Measurements from ENCODE around the gene MAPKAP1. TPM values are rescaled to one million over a fixed set of nuclear protein-coding genes. Genes with fewer than 3 reads are reported as not detected.

The MAPKAP1 gene
- total RNA-seq, 1 donor from 2014 or later, result 66.8 TPM

DNA sequence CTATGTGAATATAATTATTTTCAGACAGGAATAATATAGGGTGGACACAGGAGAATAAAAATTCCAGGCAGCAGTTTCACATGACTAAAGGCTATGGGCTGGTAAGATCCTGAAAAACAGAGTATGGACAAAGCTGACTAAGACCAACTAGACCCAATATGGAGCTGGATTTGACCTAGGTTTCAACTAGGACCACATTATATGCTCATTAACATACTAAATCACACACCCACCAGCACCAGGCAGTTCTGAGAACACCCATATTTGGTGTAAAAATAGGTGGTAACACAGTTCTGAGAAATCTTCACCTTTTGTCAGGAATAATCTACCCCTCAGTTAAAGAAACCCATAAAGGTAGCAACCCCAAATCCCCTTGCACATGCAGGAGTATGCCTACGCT lies 64.7 kb downstream of the MAPKAP1 start:
- no peak for DNase-seq

DNA sequence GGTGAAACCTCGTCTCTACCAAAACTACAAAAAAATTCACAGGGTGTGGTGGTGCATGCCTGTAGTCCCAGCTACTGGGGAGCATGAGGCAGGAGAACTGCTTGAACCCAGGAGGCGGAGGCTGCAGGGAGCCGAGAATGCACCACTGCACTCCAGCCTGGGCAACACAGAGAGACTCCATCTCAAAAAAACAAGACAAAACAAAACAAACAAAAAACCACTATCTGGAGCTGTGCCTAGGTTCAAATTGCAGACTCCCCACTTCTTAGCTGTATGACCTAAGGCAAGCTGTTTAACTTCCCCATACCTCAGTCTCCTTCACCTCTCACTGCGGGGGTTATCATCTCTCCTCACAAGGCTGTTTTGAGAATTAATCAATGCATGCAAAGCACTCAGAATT lies 68.0 kb downstream of the MAPKAP1 start:
- no peak for DNase-seq

DNA sequence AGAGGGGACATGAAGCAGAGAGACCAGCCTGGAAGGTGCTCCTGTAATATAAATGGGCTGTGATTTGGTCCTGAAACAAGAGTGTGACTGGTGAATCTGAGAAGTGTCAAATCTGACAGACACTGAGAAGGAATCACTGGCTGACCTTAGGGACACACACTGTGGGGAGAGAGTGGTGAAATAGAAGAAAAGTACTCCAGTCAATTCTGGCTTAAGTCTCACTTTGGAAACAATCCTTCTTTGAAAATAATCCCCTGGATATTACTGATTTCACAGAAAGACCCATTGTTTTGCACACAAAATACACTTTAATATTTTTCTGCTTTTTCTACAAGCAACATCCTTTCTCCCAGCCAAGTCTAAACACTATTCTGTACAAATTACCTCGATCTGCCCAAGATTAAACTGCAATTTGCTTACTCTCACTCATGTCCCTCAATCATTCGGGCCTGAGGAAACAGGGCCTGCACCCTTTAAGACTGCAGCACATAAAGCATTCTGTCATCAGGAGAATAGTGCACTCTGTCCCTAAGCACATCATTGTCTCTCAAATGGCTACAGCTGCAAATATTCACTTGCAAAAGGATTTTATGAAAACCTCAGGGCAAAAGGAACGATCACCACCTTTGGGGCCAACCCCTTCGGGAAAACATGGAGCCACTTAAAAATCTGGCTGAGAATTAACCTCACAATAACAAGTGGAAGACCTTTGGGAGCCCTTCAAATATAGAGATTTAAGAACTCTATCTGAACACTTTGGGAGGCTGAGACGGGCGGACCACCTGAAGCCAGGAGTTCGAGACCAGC lies 68.6 kb downstream of the MAPKAP1 start:
- DNase-seq, result no peak

DNA sequence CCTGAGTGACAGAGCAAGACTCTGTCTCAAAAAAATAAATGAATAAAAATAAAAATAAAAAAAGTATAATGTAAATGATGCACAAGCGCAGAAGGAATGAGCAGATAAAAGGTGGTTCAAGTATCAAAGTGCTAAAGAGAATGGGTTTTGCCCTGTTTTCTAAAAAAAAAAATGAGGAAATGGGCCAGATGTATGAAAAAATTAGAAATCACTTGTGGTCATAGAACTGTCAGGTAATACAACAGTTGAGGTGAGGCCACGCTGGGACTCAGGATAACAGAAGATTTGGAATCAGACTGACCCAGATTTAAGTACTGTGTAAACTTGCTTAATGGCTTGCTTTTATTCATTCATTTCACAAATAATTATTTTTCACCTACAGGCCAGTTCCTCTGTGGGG lies 69.8 kb downstream of the MAPKAP1 start:
- no peak for DNase-seq

DNA sequence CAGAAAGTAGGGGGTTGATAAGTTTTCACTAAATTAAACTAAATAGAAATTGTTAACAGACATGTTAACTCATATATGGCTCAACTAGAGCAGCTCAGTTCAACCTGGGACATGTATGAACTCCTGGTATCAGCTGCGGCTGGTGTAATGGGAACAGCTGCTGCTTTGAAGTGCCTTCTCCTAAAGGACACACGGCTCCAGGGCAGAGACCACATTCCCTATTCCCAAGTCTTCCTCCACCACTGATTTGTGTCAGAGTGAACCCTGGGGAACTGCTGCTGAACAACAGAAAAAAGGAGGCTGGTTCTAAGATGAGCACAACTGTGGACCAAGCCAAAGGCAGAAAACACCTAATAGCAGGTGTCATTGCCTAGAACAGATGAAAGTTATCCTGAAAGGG lies 71.1 kb downstream of the MAPKAP1 start:
- peak; percentile 43 for DNase-seq

DNA sequence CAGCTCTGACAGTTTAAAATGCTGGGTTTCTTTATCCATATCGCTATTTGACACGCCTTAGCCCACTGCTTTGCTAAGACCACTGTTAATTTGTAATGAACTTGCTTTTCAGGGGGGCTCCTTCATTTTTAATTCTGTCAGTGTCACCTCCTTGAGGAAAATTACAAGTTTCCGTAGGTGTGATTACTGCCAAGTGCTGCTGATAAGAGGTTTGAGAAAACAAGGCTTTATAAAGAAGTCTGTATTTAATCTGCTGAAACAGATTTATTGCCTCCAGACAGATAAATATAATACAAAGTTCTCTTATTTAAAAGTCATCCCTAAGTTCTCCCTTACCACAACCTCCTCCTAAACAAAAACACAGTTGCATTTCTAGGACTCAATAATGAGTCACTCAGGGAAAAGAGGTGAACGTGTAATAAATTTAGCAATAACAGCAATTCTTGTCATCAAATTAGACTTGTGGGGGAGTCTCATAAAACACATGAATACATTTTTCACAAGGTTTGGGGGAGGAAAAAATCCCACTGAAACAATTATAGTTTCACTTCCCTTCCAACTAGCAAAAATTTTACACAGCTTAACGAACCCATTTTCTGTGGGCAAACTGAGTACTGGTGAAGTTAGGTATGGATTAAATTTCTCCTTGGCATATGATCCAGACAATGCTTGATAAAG lies 72.8 kb downstream of the MAPKAP1 start:
- DNase-seq, result no peak

DNA sequence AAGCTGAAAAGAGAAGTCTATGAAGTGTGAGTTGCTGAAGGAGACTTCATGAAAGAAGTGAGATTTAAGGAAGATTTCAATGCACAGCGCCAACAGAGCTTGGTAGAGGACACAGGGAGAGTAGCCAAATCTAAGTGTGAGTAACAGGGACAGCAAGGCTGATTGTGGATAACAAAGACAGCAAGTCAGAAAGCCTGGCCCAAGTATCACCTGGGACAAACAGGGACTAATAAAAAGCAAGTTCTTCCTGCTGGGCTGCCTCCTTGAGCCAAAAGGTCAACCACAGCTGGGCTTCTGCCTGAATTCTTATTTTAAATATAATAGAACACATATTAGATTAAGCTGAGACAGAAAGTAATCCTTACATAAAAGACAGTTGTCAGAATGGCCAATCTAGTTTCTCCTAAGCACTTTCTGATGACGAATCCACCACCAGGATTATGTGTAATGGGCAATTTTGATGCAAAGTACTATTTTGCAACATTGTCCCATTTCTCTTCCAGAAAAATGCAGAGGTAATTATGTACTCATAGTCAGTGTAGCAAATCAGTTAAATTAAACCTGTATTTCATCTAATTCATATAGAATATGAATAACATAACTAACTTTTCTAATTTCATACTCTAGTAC lies 73.8 kb downstream of the MAPKAP1 start:
- no peak for DNase-seq

DNA sequence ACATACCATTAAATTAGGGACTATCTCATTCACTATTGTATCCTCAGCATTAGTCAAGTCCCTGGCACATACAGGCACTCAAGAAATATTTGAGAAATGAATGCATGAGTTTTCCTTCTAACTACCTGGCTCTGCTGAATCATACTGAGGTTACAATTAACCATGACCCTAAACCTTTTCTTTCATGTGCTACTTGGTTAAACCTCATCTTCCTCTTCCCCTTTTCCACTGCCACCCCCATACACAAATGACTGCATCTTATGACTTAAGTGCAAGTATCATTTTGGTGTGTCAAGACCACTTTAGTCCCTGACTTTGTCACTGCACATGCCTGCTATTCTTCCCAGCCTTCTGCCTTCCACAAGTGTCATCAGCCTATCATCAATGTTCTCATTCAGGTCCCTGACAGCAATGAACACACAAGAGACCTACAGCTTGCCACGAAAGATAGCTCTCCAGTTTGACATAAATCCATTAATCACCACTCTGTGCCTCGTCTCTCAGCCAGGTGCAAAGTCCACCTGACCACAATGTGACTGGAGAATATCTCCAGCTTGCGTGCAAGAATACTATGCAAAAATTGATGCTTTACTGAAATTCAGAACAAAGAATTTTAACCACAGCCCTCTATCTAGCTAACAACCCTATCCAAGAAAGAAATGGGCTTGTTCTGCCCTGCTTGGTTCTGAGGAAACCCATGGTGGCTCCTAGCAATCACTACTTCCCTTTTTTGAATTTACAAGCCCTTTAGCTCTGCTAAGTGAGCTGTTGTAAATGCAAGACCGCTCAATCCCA lies 74.5 kb downstream of the MAPKAP1 start:
- DNase-seq, result no peak

DNA sequence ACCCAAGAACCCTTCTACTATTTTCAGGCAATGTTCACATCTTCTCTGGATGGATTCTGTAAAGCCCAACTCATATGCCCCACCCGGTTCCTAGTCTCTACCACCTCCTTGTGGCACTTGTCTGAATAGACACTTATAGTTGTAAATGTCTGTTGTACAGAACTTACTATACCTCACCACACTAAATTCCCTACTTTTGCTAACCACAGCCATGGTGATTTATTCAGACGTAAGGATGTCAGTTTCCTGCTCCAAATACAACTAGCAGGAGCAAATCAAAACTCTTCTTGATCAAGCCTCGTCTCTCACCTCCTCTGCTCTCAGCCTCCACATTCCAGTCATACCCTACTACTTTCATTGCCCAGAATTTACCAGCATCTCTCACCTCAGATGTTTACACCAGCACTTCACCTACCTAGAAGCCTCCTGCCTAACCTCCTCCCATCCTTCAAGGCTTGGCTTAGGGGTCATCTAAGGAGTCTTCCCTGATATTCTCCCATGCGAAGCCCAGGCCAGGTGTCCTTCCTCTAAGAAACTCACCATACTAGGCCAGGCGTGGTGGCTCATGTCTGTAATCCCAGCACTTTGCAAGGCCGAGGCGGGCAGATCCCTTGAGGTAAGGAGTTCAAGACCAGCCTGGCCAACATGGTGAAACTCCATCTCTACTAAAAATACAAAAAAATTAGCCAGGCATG lies 75.5 kb downstream of the MAPKAP1 start:
- DNase-seq, result peak; percentile 65

DNA sequence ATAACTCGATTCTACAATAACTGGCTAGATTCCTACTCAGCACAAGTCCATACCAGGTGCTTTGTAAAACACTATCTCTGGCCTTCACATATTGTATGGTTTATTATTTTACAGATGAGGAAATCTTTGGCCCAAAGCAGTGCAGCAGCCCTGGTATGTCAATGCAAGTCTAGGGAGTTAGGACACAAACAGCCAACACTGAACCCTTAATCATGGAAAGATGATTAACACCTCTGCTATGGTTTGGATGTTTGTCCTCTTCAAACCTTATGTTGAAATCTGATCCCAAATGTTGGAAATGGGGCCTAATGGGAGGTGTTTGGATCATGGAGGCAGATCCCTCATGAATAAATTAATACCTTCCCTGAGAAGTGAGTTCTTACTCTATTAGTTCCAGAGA lies 76.6 kb downstream of the MAPKAP1 start:
- DNase-seq, result no peak

DNA sequence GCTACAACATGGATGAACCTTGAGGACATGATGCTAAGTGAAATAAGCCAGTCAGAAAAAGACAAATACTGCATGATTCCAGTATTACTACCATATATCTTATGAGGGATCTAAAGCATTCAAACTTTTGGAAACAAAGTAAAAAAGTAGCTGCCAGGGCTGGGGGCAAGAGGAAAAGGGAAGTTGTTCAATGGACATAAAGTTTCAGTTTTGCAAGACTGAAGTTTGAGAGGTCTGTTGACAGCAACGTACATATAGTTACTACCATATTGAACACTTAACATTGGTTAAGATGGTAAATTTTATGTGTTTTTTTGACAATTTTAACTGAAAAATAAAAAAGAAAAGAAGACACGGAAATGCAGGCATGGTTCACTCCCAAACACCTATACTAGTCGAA lies 77.6 kb downstream of the MAPKAP1 start:
- DNase-seq, result no peak

DNA sequence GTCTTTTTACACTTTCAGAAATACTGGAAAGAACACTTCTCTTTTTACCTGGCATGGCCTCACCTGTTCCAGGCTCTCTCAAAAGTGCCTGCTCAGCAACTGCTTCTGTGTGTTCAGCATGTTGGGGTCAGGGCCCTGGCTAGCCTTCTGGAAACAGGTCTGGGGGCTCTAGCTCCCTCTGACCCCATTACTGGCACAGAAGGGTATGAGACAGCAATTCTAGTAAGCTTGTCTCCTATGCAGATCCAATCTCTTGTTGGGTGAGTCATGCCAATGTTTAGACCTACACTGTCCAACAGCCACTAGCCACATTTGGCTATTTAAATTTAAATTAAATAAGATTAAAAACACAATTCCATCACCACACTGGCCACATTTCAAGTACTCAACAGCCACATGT lies 80.8 kb downstream of the MAPKAP1 start:
- DNase-seq, result no peak

DNA sequence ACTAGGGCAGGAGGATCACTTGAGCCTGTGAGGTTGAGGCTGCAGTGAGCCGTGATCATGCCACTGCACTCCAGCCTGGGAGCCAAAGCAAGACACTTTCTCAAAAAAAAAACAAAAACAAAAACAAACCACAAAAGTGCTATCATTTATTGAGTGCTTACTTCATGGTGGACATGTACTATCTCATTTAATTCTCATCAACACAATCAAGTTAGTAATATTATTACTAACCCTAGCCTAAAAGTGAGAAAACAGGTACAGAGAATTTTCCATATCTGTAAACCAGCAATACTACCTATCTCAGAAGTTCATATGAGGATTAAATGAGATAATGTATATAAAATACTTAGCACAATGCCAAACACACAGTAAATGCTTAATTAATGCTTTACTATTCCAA lies 85.8 kb downstream of the MAPKAP1 start:
- DNase-seq, result no peak

DNA sequence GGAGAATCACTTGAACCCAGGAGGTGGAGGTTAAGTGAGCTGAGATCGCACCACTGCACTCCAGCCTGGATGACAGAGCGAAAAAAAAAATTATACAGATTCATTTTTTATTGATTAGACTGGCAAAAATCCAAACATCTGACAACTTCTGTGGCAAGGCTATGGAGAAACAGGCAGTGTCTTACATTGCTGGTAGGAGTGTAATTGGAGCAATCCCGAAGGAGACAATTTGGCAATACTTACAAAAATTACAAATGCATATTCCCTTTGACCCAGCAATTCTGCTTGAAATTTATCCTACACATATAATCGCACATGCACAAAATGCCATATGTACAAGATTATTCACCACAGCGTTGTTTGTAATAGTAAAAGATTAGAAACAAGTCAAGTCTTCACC lies 86.8 kb downstream of the MAPKAP1 start:
- no peak for DNase-seq

DNA sequence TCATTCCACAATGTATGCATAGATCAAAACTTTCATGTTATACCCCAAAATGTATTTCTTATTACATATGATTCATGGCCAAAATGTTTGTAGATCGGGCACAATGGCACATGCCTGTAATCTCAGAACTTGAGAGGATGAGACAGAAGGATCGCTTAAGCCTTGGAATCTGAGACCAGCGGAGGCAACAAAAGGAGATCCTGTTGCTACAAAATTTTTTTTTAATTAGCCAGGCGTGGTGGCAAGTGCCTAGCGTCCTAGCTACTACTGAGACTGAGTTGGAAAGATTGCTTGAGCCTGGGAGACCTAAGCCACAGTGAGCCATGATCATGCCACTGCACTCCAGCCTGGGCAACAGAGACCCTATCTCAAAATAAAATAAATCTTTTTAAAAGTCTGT lies 89.9 kb downstream of the MAPKAP1 start:
- no peak for DNase-seq

DNA sequence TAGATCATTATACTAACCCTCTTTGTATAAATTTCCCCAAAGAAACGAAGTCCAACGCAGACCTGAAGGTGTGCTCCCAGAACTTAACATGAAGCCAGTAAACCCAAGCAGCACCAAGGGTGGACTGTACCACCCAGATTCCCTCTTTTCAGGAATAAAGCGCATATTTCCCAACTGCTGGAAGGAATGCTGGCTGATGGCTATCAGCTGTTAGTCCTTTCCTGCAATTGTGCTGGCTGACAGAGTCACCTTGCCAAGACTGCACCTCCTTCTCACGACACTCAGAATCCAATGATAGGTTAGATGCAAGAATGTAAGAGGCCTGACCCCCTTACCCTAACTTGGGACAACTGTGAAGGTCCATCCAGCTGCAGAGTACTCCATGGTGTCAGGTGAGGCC lies 93.9 kb downstream of the MAPKAP1 start:
- no peak for DNase-seq

DNA sequence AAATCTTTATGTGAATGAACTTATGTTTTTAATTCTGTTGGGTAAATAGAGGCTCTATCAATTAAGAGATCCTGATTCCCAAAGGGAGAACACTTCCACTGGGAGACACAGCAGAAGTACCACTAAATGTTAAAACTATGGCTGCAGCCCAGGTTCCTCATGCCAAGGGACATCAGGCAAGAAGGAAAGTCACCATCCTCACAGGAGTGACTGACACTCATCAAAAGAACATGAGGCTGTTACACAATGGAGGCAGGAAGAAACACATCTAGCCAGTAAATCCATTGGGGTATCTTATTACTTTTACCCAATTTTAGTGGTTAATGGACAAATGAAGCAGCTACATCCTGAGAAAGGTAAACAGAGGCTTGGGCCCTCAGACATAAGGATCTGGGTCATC lies 94.4 kb downstream of the MAPKAP1 start:
- DNase-seq, result no peak

DNA sequence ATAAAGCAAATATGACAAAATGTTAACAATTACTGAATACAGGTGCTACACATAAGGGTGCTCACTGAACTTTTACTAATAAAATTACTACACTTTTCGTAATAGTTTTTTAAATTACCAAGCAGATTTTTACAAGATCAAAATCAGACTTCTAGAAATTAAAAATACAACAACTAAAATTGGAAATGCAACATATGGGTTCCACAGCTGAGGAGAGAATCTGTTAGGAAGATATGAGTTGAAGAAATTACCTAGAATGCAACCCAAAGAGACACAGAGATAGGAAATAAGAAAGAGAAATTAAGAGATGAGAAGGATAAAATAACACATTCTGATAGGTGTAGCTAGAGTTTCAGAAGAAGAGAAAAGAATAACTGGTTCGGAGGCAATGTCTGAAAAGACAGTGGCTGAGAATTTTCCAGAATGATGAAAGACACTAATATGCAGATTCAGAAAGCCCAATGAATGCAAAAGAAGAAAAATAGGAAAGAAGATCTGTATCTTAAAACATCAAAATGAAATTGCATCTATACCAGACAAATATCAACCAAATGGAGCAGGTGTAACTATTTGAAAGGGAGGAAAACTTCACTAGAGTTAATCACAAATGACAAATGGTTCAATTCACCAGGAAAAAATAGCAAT lies 95.8 kb downstream of the MAPKAP1 start:
- DNase-seq, result no peak

DNA sequence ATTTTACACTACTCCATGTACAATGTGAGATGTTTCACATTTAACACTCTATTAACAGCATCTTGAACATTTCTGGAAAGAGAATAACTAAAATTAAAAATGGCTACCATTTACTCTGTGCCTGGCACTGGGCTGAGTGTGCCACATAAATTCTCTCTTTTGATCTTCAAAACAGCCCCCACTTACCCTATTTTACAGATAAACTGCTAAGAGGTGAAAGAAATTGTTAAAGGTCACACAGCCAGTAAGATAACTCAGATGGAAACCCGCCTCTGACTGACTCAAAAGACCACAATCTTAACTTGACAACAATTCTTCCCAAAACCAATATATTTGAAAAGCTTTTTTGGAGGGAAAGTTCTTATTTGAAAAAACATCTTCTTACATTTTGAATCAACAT lies 97.3 kb downstream of the MAPKAP1 start:
- DNase-seq, result no peak

DNA sequence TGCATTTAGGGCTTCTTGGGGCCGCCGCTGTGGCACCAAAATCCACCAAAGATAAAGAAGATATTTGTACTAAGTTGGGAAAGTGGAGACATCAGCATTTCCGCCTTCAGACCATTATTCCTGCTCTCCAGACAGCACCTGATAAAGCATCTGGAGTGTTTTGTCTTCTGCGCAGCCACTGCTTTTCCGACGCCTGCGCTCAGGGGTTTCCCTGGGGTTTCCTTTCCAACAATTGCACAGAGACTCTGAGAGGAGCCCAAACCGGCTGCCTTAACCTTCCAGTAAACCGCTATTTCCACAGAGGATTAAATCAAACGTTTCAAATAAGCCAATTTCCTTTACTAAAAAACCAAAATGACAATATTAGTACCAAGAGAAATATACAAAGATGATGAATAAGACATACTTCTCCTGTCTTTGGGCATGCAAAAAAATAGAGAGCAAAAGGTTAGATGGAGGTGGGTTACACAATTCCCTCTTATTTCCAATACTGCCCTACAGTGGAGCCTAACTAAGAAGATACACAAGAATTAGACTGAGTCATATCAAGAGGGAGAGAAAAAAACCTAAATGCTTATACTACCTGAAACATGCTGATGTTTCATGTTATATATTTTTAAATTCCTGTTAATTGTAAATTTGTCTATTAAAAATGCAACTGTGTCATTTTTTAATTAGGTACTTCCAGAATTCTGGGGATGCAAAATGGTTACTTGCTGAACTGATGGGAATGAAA lies 98.4 kb downstream of the MAPKAP1 start:
- DNase-seq, result peak; percentile 19

DNA sequence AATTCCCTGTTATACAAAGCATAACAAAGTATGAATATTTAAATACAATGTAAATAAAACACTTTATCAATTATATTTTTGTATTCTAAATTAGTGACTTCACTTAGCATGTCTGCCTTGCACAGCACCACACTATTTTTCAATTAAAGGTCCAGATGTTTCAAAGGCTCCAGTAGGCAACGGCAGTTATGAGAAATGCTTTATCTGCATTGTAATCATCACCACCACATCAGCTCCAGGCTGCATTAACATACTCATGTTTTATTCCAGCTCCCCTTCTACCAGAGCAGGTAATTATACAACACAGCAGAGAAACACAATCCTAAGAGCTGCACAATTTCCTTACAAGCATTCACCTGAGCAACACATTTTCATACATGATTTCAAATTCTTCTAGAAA lies 102.8 kb downstream of the MAPKAP1 start:
- no peak for DNase-seq

Data from tongue (tissue), 2 donors.